ENCODE data around the gene DENND4B.

DNA sequence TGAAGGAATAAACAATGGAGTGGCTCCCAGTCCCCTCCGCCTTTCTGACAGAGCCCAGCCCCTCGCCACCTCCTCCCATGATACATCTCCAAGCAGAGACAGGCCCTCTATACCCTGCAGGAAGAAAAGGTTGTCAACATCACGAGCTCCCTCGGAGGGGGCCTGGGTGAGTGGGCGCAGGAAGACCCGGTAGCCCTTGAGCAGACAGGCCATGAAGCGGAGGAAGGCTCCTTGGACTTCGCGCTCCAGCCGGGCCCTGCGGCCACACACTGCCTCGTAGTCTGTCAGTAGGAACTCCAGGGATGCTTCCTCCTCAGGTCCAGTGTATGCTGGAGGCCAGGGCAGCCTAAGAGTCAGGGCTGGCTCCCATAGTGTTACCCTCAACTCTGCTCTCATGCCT lies 7.0 kb downstream of the DENND4B start:
- TF ChIP-seq, protein P1, sequence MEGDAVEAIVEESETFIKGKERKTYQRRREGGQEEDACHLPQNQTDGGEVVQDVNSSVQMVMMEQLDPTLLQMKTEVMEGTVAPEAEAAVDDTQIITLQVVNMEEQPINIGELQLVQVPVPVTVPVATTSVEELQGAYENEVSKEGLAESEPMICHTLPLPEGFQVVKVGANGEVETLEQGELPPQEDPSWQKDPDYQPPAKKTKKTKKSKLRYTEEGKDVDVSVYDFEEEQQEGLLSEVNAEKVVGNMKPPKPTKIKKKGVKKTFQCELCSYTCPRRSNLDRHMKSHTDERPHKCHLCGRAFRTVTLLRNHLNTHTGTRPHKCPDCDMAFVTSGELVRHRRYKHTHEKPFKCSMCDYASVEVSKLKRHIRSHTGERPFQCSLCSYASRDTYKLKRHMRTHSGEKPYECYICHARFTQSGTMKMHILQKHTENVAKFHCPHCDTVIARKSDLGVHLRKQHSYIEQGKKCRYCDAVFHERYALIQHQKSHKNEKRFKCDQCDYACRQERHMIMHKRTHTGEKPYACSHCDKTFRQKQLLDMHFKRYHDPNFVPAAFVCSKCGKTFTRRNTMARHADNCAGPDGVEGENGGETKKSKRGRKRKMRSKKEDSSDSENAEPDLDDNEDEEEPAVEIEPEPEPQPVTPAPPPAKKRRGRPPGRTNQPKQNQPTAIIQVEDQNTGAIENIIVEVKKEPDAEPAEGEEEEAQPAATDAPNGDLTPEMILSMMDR (conservative IDR thresholded peaks at IDR 0.05): no peak
- no peak for TF ChIP-seq EZH2 (IDR thresholded peaks at IDR 0.05; ENCODE audit: low read depth)
